Fibroblast of lung (primary cell): Measurements from ENCODE around the gene SCGB2B2. TPM values are rescaled to one million over a fixed set of nuclear protein-coding genes. Genes with fewer than 3 reads are reported as not detected.

Source experiments
- DNase-seq, 2 donors: peaks; one replicate each; pipeline versions ENCODE4 v3.0.0 to v3.0.0-alpha.2; 2010; ENCODE audit warnings: low read depth in 2 of 2
- H2AFZ ChIP-seq: 2 replicates; pipeline ENCODE4 v1.5.1; 2012; ENCODE audit warnings: low read length, control low read depth, inconsistent platforms
- H3K27ac ChIP-seq: 2 replicates; pipeline ENCODE4 v1.5.1; 2011; ENCODE audit warnings: low read length, control low read depth; ENCODE audit not compliant: insufficient read depth
- H3K27me3 ChIP-seq: 2 replicates; pipeline ENCODE4 v1.5.1; 2011; ENCODE audit warnings: mild to moderate bottlenecking, low read length; ENCODE audit not compliant: control insufficient read depth, insufficient read depth
- H3K36me3 ChIP-seq: 2 replicates; pipeline ENCODE4 v1.5.1; 2011; ENCODE audit warnings: low read length; ENCODE audit not compliant: control insufficient read depth, insufficient read depth
- H3K4me1 ChIP-seq: 2 replicates; pipeline ENCODE4 v1.5.1; 2011; ENCODE audit warnings: low read length; ENCODE audit not compliant: control insufficient read depth, insufficient read depth; ENCODE audit errors: extremely low read depth
- H3K4me2 ChIP-seq: 2 replicates; pipeline ENCODE4 v1.5.1; 2011; ENCODE audit warnings: low read length, control low read depth; ENCODE audit not compliant: insufficient read depth; ENCODE audit errors: extremely low read depth
- H3K4me3 ChIP-seq, 4 experiments: fragments of 200-600 bp in 1 of 4; sonication (generic) in 1 of 4; replicated peaks in 1 of 4; 2 replicates each; pipeline ENCODE4 v1.5.1; 2011 to 2016; ENCODE audit warnings: low read length in 4 of 4, low read depth in 3 of 4, mild to moderate bottlenecking in 3 of 4, control low read depth in 2 of 4, inconsistent platforms in 1 of 4, mixed read lengths in 1 of 4; ENCODE audit not compliant: insufficient read depth in 1 of 4; ENCODE audit errors: control extremely low read depth in 1 of 4
- H3K79me2 ChIP-seq: 2 replicates; pipeline ENCODE4 v1.5.1; 2012; ENCODE audit warnings: mild to moderate bottlenecking, low read length, inconsistent platforms; ENCODE audit not compliant: control insufficient read depth, insufficient read depth
- H3K9ac ChIP-seq: 2 replicates; pipeline ENCODE4 v1.5.1; 2011; ENCODE audit warnings: mild to moderate bottlenecking, low read length, control low read depth; ENCODE audit not compliant: insufficient read depth
- H3K9me3 ChIP-seq: 2 replicates; pipeline ENCODE4 v1.5.1; 2012; ENCODE audit warnings: low read depth, low read length; ENCODE audit not compliant: control insufficient read depth, insufficient read depth
- H4K20me1 ChIP-seq: 2 replicates; pipeline ENCODE4 v1.5.1; 2011; ENCODE audit warnings: low read length; ENCODE audit not compliant: control insufficient read depth, insufficient read depth; ENCODE audit errors: extremely low read depth
- CTCF ChIP-seq, 2 donors: IDR thresholded peaks in 1 of 2; conservative IDR thresholded peaks in 1 of 2; 1 replicate in 1 of 2; 2 replicates in 1 of 2; pipeline ENCODE4 v1.5.1; 2011 to 2012; ENCODE audit warnings: low read length in 2 of 2, control low read depth in 1 of 2, inconsistent platforms in 1 of 2, low read depth in 1 of 2, mild to moderate bottlenecking in 1 of 2
- EZH2 ChIP-seq: IDR thresholded peaks from 2 replicates; pipeline ENCODE4 v1.5.1; 2012; ENCODE audit warnings: low read length, control low read depth, mild to moderate bottlenecking; ENCODE audit errors: missing control alignments
- polyA plus RNA-seq, 2 donors: library from polyadenylated mRNA; depleted of rRNA in 1 of 2; stranded (reverse) in 1 of 2; unstranded in 1 of 2; fragments of >200 nt; gene quantifications; 2 replicates each; pipeline ENCODE4 v1.2.1, GENCODE V29; 2011 to 2012; ENCODE audit warnings: missing spikeins in 1 of 2
- total RNA-seq: library from RNA; depleted of rRNA; stranded (reverse); fragments of >200 nt; gene quantifications from 2 replicates; pipeline ENCODE4 v1.2.1, GENCODE V29; 2014

SCGB2B2 gene
- total and polyA plus RNA-seq, 2 donors (not counting 1 experiment from before 2014, with no cell fraction given): 0.50 TPM; not detected in 1

- no peaks in the 10 kb centered on the region for H4K20me1 ChIP-seq
- H3K36me3 ChIP-seq: no peaks in the 10 kb centered on the region
- H3K9me3 ChIP-seq: no peaks in the 10 kb centered on the region
- no peak for TF ChIP-seq CTCF (conservative IDR thresholded peaks at IDR 0.05 in 1 of 2, IDR thresholded peaks at IDR 0.05 in 1 of 2; ENCODE audit: low read depth in 1 of 2, low read length in 2 of 2)
- no peak overlapping the region for H2AFZ ChIP-seq
- no peak overlapping the region for H3K4me3 ChIP-seq
- H3K27ac ChIP-seq: no peak overlapping the region
- no peak overlapping the region for H3K9ac ChIP-seq
- no peak for DNase-seq
- H3K79me2 ChIP-seq: no peaks in the 10 kb centered on the region
- no peak overlapping the region for H3K4me2 ChIP-seq
- H3K27me3 ChIP-seq: no peaks in the 10 kb centered on the region
- H3K4me1 ChIP-seq: no peaks in the 10 kb centered on the region
These were observed 13.4 kb upstream of the SCGB2B2 start for GRCh38 chr19:34690372-34690771.

- Histone ChIP-seq H3K36me3 (no peaks in the 10 kb centered on the region), H3K79me2 (no peaks in the 10 kb centered on the region), H4K20me1 (no peaks in the 10 kb centered on the region), H3K4me3 (no peak overlapping the region), H3K27ac (no peak overlapping the region), H3K4me1 (no peaks in the 10 kb centered on the region), H3K27me3 (no peaks in the 10 kb centered on the region), H3K4me2 (no peak overlapping the region), H3K9me3 (no peaks in the 10 kb centered on the region), H3K9ac (no peak overlapping the region), H2AFZ (no peak overlapping the region)
- TF ChIP-seq CTCF (conservative IDR thresholded peaks at IDR 0.05 in 1 of 2, IDR thresholded peaks at IDR 0.05 in 1 of 2; ENCODE audit: low read depth in 1 of 2, low read length in 2 of 2): no peak
- no peak for TF ChIP-seq EZH2
- DNase-seq: no peak
These were observed 11.6 kb upstream of the SCGB2B2 start for GRCh38 chr19:34688592-34688991.

- Histone ChIP-seq H3K27ac (no peak overlapping the region), H3K9ac (no peak overlapping the region), H2AFZ (no peak overlapping the region), H3K79me2 (no peaks in the 10 kb centered on the region), H3K4me3 (no peak overlapping the region), H3K4me1 (no peaks in the 10 kb centered on the region), H3K36me3 (no peaks in the 10 kb centered on the region), H4K20me1 (no peaks in the 10 kb centered on the region), H3K9me3 (no peaks in the 10 kb centered on the region), H3K27me3 (no peaks in the 10 kb centered on the region), H3K4me2 (no peak overlapping the region)
- TF ChIP-seq EZH2 (no peak), CTCF (conservative IDR thresholded peaks at IDR 0.05 in 1 of 2, IDR thresholded peaks at IDR 0.05 in 1 of 2; ENCODE audit: low read depth in 1 of 2, low read length in 2 of 2) (no peak)
- DNase-seq: no peak
These were observed 10.4 kb upstream of the SCGB2B2 start for GRCh38 chr19:34687348-34687747.
